ENCODE data around the gene MON1A. TPM values are rescaled to one million over a fixed set of nuclear protein-coding genes. Genes with fewer than 3 reads are reported as not detected.
A peak's percentile ranks its signal among the peaks of the same experiment; 100 is the strongest.

MON1A gene
- total RNA-seq, 1 donor from 2014 or later, result 5.7 TPM

- no peaks in the 10 kb centered on the region for H3K36me3 Mint-ChIP-seq
- H3K4me1 Mint-ChIP-seq, result no peaks in the 10 kb centered on the region
- no peak for TF ChIP-seq CTCF (IDR thresholded peaks at IDR 0.05; ENCODE audit: unreplicated experiment)
- no peak for DNase-seq (ENCODE audit: low spot score in 2 of 2, unreplicated experiment in 2 of 2)
- no peaks in the 10 kb centered on the region for H3K9me3 Mint-ChIP-seq
- H3K4me3 Mint-ChIP-seq, result no peak overlapping the region
- peaks cover 58% of the 10 kb centered on the region for H3K27me3 Mint-ChIP-seq (ENCODE audit: low read depth)
- H3K27ac Mint-ChIP-seq, result no peak overlapping the region
Measured at GRCh38 chr3:49873623-49874022, 56.0 kb downstream of the MON1A start.

GRCh38 chr3:49872801-49873281 lies 56.8 kb downstream of the MON1A start:
- no peak overlapping the region for H3K4me3 Mint-ChIP-seq
- H3K27ac Mint-ChIP-seq, result no peak overlapping the region
- peaks cover 64% of the 10 kb centered on the region for H3K27me3 Mint-ChIP-seq (ENCODE audit: low read depth)
- H3K9me3 Mint-ChIP-seq, result no peaks in the 10 kb centered on the region
- no peaks in the 10 kb centered on the region for H3K36me3 Mint-ChIP-seq
- TF ChIP-seq CTCF (IDR thresholded peaks at IDR 0.05; ENCODE audit: unreplicated experiment), result no peak
- no peak for DNase-seq (ENCODE audit: low spot score in 2 of 2, unreplicated experiment in 2 of 2)
- no peaks in the 10 kb centered on the region for H3K4me1 Mint-ChIP-seq

- H3K27me3 Mint-ChIP-seq (ENCODE audit: low read depth), result peaks cover 76% of the 10 kb centered on the region
- H3K4me1 Mint-ChIP-seq, result no peaks in the 10 kb centered on the region
- TF ChIP-seq CTCF (IDR thresholded peaks at IDR 0.05; ENCODE audit: unreplicated experiment), result no peak
- no peaks in the 10 kb centered on the region for H3K36me3 Mint-ChIP-seq
- no peak for DNase-seq (ENCODE audit: low spot score in 2 of 2, unreplicated experiment in 2 of 2)
- no peaks in the 10 kb centered on the region for H3K9me3 Mint-ChIP-seq
- H3K27ac Mint-ChIP-seq, result no peak overlapping the region
- H3K4me3 Mint-ChIP-seq, result no peak overlapping the region
Measured at GRCh38 chr3:49871531-49872153, 58.0 kb downstream of the MON1A start.

GRCh38 chr3:49869525-49870126 lies 60.0 kb downstream of the MON1A start, which contains the start of gene CAMKV:
Gene CAMKV (minus strand): TSS chr3:49869906. CDS start chr3:49862388, 7,518 bp downstream.
- DNase-seq (ENCODE audit: low spot score in 2 of 2, unreplicated experiment in 2 of 2), result no peak
- no peak for TF ChIP-seq CTCF (IDR thresholded peaks at IDR 0.05; ENCODE audit: unreplicated experiment)
- H3K36me3 Mint-ChIP-seq, result no peaks in the 10 kb centered on the region
- peaks cover 78% of the 10 kb centered on the region for H3K27me3 Mint-ChIP-seq (ENCODE audit: low read depth)
- H3K27ac Mint-ChIP-seq, result no peak within 1 kb of the TSS
- H3K4me1 Mint-ChIP-seq, result no peaks in the 10 kb centered on the region
- H3K9me3 Mint-ChIP-seq, result no peaks in the 10 kb centered on the region
- H3K4me3 Mint-ChIP-seq, result peak within 1 kb of the TSS; percentile 15

GRCh38 chr3:49868862-49869466 lies 60.6 kb downstream of the MON1A start:
- H3K4me3 Mint-ChIP-seq, result no peak overlapping the region
- no peak for DNase-seq (ENCODE audit: low spot score in 2 of 2, unreplicated experiment in 2 of 2)
- no peaks in the 10 kb centered on the region for H3K9me3 Mint-ChIP-seq
- H3K4me1 Mint-ChIP-seq, result no peaks in the 10 kb centered on the region
- peaks cover 78% of the 10 kb centered on the region for H3K27me3 Mint-ChIP-seq (ENCODE audit: low read depth)
- H3K27ac Mint-ChIP-seq, result no peak overlapping the region
- no peaks in the 10 kb centered on the region for H3K36me3 Mint-ChIP-seq
- TF ChIP-seq CTCF (IDR thresholded peaks at IDR 0.05; ENCODE audit: unreplicated experiment), result no peak
